HepG2 (cell line): ENCODE data around the gene KLF16. TPM values are rescaled to one million over a fixed set of nuclear protein-coding genes. Genes with fewer than 3 reads are reported as not detected.

ENCODE experiments used
- ATF3 ChIP-seq: sonication (generic); formaldehyde crosslinking; IDR thresholded peaks from 2 replicates; pipeline ENCODE4 v1.4.0; 2020; ENCODE audit warnings: missing genetic modification reagents
- GFI1 ChIP-seq: sonication (generic); formaldehyde crosslinking; IDR thresholded peaks from 2 replicates; pipeline ENCODE4 v1.5.0; 2020; ENCODE audit warnings: missing genetic modification reagents, mild to moderate bottlenecking, borderline replicate concordance
- GLMP ChIP-seq: sonication (generic); formaldehyde crosslinking; IDR thresholded peaks from 2 replicates; pipeline ENCODE4 v1.9.0; 2021; ENCODE audit warnings: missing genetic modification reagents, mild to moderate bottlenecking, borderline replicate concordance
- HIC2 ChIP-seq: sonication (generic); formaldehyde crosslinking; IDR thresholded peaks from 2 replicates; pipeline ENCODE4 v1.9.0; 2022; ENCODE audit warnings: low read depth, missing genetic modification reagents
- KLF12 ChIP-seq: sonication (generic); formaldehyde crosslinking; IDR thresholded peaks from 2 replicates; pipeline ENCODE4 v1.4.0; 2020; ENCODE audit warnings: missing genetic modification reagents, borderline replicate concordance
- MAX ChIP-seq: IDR thresholded peaks from 2 replicates; pipeline ENCODE4 v1.6.1; 2012; ENCODE audit warnings: inconsistent platforms
- MNT ChIP-seq: fragments of 450-650 bp; IDR thresholded peaks from 2 replicates; pipeline ENCODE4 v1.6.1; 2016
- PHF21A ChIP-seq: sonication (generic); formaldehyde crosslinking; IDR thresholded peaks from 2 replicates; pipeline ENCODE4 v1.5.0; 2020; ENCODE audit warnings: mild to moderate bottlenecking, missing genetic modification reagents
- THYN1 ChIP-seq: sonication (generic); formaldehyde crosslinking; IDR thresholded peaks from 2 replicates; pipeline ENCODE4 v1.8.1; 2023; ENCODE audit warnings: low read depth, mild to moderate bottlenecking, moderate library complexity, missing genetic modification reagents, borderline replicate concordance
- ZNF225 ChIP-seq: sonication (generic); formaldehyde crosslinking; IDR thresholded peaks from 2 replicates; pipeline ENCODE4 v1.4.0; 2020; ENCODE audit warnings: mild to moderate bottlenecking, missing genetic modification reagents
- ZNF24 ChIP-seq: fragments of 450-650 bp; IDR thresholded peaks from 2 replicates; pipeline ENCODE4 v1.6.1; 2017; ENCODE audit warnings: antibody characterized with exemption, mild to moderate bottlenecking
- ZNF275 ChIP-seq: sonication (generic); formaldehyde crosslinking; IDR thresholded peaks from 2 replicates; pipeline ENCODE4 v1.8.0; 2022; ENCODE audit warnings: missing genetic modification reagents, mild to moderate bottlenecking, inconsistent platforms, borderline replicate concordance
- ZNF280D ChIP-seq: sonication (generic); formaldehyde crosslinking; IDR thresholded peaks from 2 replicates; pipeline ENCODE4 v1.5.1; 2020; ENCODE audit warnings: mild to moderate bottlenecking, missing genetic modification reagents
- ZNF441 ChIP-seq: sonication (generic); formaldehyde crosslinking; IDR thresholded peaks from 2 replicates; pipeline ENCODE4 v1.7.0; 2021; ENCODE audit warnings: missing genetic modification reagents, borderline replicate concordance
- ZNF614 ChIP-seq: IDR thresholded peaks from 2 replicates; pipeline ENCODE4 v1.6.1; 2018; ENCODE audit warnings: missing biosample characterization, missing genetic modification reagents, inconsistent platforms, borderline replicate concordance
- ZNF746 ChIP-seq: sonication (generic); formaldehyde crosslinking; IDR thresholded peaks from 2 replicates; pipeline ENCODE4 v1.8.0; 2022; ENCODE audit warnings: mild to moderate bottlenecking, missing genetic modification reagents
- ZNF75D ChIP-seq: sonication (generic); formaldehyde crosslinking; IDR thresholded peaks from 2 replicates; pipeline ENCODE4 v1.8.1; 2023; ENCODE audit warnings: missing genetic modification reagents, mild to moderate bottlenecking, borderline replicate concordance
- ZNF878 ChIP-seq: sonication (generic); formaldehyde crosslinking; IDR thresholded peaks from 2 replicates; pipeline ENCODE4 v1.8.1; 2023; ENCODE audit warnings: mild to moderate bottlenecking, missing genetic modification reagents, moderate library complexity
- polyA plus RNA-seq, 8 experiments: library from polyadenylated mRNA; depleted of rRNA in 3 of 8; stranded (reverse) in 7 of 8; unstranded in 1 of 8; fragments of >200 nt; fragmentation: Illumina TruSeq in 4 of 8; extraction: Trizol in 4 of 8; gene quantifications; 2 replicates each; pipeline versions ENCODE4 v1.2.1 to v1.2.3, GENCODE V29; 2011 to 2016; ENCODE audit warnings: low read depth in 4 of 8, missing spikeins in 1 of 8, mixed read lengths in 1 of 8; ENCODE audit not compliant: insufficient read depth in 1 of 8
- total RNA-seq, 5 experiments: library from RNA; depleted of rRNA; stranded (reverse); fragments of >200 nt; fragmentation: Illumina TruSeq; extraction: Trizol; gene quantifications; 2 replicates each; pipeline ENCODE4 v1.2.3, GENCODE V29; 2016; ENCODE audit warnings: low read depth in 1 of 5

Gene KLF16
- total and polyA plus RNA-seq, 2 of the 13 experiments (the other 11 are each of a cell fraction or from before 2014, with no cell fraction given), result 3.5 to 6.7 TPM

GRCh38 chr19:1848399-1849131 lies 14.8 kb downstream of the KLF16 start, which contains the start of gene REXO1 (continued):
- TF ChIP-seq MNT (no peak), PHF21A (CRISPR knock-in tag) (peak; percentile 42; the same call in 1 of the 2 replicates), ATF3 (CRISPR knock-in tag) (no peak), MAX (peak; percentile 36; the same call in 1 of the 2 replicates), ZNF24 (no peak), ZNF746 (CRISPR knock-in tag) (no peak), ZNF275 (CRISPR knock-in tag) (no peak), THYN1 (no peak), KLF12 (CRISPR knock-in tag) (no peak), ZNF225 (CRISPR knock-in tag) (no peak), GFI1 (CRISPR knock-in tag) (peak; percentile 39; the same call in 1 of the 2 replicates), ZNF280D (CRISPR knock-in tag) (no peak), HIC2 (CRISPR knock-in tag) (no peak), GLMP (CRISPR knock-in tag) (no peak), ZNF614 (no peak), ZNF878 (CRISPR knock-in tag) (no peak), ZNF75D (CRISPR knock-in tag) (no peak), ZNF441 (CRISPR knock-in tag) (no peak)
